DMS 273 (cell line): ENCODE data around the gene PAOX.
"Not testable (repeated sequence)": the region's sequence is repeated elsewhere in the genome, so short reads cannot be mapped to it uniquely, and the experiment has no call there.

Experiments used
- DNase-seq: peaks from one replicate; lab custom pipeline; 2025; ENCODE audit not compliant: unreplicated experiment; lab: John Stamatoyannopoulos, UW

PAOX gene

DNA sequence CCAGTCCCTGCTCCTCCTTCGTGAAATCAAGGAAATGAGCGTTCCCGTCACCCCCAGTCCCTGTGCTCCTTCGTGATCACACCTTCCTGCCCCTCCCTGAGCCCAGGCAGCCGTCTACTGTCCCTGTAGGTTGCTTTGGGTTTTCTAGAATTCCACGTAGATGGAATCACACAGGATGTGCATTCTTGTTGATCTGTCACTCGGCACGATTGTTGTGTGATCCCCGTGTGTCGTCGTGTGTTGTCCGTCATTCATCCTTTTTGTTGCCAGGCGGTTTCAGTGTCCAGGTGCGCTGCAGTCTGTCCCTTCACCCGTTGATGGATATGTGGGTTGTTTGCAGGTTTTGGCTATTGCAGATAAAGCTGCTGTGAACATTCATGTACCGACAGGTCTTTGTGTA is 24.3 kb downstream of the PAOX start:
- DNase-seq = no peak

DNA sequence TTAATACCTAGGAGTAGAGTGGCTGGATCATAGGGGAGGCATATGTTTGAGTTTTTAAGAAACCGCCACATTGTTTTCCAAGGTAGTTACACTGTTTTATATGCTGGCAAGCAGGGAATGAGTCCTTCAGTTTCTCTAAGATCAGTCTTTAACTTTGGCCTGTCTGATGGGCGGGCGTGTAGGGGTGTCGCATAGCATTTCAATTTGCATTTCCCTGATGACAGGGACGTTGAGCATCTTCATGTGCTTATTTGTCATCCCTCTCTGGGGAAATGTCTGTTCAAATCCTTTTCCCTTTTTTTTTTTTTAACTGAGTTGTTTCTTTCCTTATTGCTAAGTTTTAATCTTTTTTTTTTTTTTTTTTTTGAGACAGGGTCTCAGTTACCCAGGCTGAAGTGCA is 24.7 kb downstream of the PAOX start:
- DNase-seq = no peak

GRCh38 chr10:133405272-133405671 is 26.2 kb downstream of the PAOX start:
- no peak for DNase-seq

GRCh38 chr10:133405844-133406527 is 26.9 kb downstream of the PAOX start:
- no peak for DNase-seq

DNA sequence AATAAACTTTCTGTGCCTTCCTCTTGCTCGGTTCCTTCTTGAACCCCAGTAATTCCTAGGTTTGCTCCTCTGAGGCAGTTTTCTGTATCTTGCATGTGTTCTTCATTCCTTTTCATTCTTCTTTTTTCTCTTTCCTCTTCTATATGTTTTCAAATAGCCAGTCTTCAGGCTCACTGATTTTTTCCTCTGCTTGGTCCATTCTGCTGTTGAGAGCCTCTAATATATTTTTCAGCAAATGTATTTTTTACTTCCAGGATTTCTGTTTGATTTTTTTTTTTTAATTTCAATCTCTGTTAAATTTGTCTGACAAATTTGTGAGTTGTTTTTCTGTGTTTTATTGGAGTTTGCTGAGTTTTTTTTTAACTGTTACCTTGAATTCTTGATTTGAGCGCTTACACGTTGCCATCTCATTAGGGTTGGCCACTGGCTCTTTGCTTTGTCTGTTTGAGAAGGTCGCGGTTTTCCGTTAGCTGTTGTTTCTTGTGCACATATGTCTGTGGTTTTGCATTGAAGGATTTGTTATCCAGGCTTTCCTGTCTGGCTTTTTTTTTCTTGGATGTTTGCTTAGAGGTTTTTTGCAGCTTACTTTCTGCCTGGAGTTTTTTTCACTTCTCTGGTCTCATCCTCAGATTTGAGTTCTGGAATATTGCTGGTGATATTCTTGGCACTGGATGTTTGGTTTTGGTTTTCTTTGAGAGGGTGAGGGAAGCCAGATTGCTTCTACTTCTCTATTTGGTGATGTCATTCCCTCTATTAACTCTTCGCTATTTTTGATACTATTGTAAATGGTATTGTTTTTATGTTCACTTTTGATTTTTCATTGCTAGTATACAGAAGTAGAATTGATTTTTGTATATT is 32.7 kb downstream of the PAOX start:
- DNase-seq = no peak

DNA sequence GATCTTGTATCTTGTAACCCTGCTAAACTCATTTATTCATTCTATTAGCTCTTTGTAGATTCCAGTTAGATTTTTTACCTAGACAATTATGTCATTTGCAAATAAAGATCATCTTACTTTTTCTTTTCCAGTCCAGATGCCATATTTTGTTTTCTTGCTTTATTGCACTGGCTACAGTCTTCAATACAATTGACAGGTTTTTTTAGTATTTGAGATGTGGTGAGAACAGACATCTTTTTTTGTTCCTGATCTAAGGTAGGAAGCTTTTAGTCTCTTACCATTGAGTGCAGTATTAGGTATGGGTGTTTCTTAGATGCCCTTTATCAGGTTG is 33.3 kb downstream of the PAOX start:
- no peak for DNase-seq

- not testable (repeated sequence) for DNase-seq
These were observed 35.3 kb downstream of the PAOX start for GRCh38 chr10:133414401-133414800.

GRCh38 chr10:133415752-133416151 is 36.7 kb downstream of the PAOX start:
- DNase-seq = no peak

GRCh38 chr10:133418289-133418993 is 39.4 kb downstream of the PAOX start:
- no peak for DNase-seq

- DNase-seq = no peak
These were observed 40.3 kb downstream of the PAOX start for GRCh38 chr10:133419211-133419950.

DNA sequence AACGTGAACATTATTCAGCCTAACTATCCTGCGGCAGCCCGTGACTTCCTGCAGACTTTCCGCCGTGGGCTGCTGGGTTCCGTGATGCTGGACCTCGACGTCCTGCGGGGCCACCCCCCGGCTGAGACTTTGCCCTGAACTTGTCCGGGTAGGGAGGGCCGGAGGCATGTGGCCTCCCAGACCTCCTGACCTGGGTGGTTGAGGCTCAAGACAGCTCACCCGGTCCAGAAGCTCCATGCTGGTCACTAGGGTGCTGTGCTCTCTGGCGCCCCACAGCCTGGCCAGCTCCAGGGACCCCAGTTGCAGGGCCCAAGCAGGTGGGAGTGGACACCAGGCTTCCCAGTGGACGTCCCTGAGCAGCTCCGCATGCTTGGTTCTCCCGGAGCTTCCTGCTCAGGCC is 41.0 kb downstream of the PAOX start:
- no peak for DNase-seq

GRCh38 chr10:133420579-133420978 is 41.5 kb downstream of the PAOX start:
- no peak for DNase-seq

- no peak for DNase-seq
These were observed 42.5 kb downstream of the PAOX start for GRCh38 chr10:133421336-133422222.

- no peak for DNase-seq
These were observed 43.3 kb downstream of the PAOX start for GRCh38 chr10:133422223-133422806.

DNA sequence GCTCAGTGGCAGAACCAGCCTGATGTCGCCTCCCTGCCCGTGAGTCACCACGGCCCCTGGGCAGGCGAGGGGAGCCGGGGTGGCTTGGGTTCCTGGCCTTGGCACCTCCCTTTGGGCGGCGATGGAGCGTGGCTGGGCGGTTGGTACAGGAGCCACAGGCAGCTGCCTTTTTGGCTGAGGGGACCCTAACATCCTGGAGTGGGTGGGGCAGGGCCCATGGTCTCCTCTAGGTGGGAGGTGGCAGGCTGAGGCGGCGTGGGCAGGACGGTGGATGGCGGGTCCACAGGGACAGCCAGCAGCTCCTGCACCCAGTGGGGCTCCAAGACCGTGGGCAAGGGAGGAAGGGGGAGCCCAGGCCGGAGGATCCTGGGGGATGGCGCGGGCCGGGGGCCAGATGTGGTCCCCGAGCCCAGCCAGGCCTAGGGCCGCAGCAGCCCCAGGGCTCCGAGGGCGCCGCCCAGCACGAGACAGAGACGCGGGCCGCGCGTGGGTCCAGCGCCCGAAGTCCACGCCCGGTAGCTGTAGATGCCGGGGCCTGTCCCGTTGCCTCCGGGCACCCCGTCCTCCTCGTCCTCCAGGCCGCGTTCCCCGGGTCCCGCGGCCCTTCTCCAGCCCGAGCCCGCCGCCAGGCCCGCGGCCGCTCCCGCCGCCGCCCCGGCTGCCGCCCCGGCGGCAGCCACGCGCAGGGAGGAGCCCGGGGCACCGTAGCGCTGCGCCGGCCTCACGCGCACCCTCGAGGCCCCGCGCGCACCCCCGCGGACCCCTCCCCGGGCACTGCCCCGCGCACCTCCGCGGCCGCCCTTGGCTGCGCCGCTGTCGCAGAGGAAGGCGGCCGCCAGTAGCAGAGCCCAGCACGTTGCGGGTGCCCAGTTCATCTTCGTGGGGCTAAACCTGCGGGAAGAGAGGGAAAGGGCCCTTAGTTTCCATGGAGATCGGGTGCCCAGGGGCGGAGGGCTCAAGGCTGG is 44.0 kb downstream of the PAOX start:
- DNase-seq = peak; percentile 44

GRCh38 chr10:133424102-133424501 is 45.0 kb downstream of the PAOX start:
- DNase-seq = peak; percentile 11

DNA sequence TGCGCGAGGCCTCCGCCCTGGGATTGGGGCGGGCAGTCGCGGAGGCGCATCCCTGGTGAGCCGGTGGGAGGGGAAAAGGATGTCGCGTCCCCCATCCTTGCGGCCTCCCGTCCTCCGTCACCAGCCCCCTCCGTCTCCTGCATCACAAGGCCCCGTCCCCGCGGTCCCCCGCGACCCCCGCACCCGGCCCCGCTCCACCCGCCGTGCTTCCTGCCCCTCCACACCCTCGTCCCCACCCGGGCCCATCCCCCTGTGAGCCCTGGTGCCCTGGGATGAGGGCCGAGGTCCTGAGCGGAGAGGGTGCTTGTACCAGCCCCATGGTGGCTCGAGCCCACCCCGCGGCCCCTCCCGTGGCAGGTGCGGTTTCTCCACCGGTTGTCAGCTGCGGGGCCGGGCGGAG is 45.5 kb downstream of the PAOX start, which contains the start of gene SPRN:
Gene SPRN, minus strand, starts transcription at position 25 of the 400 bp plus-strand sequence. CDS start 944 bp downstream, outside the sequence.
- not testable (repeated sequence) for DNase-seq

- DNase-seq = not testable (repeated sequence)
These were observed 50.5 kb downstream of the PAOX start for GRCh38 chr10:133429571-133429970.
